K562 (cell line): ENCODE data around the gene TMEM184C. TPM values are rescaled to one million over a fixed set of nuclear protein-coding genes. Genes with fewer than 3 reads are reported as not detected.

Source experiments
- BHLHE40 ChIP-seq: IDR thresholded peaks from 2 replicates; pipeline ENCODE4 v1.6.1; 2011; ENCODE audit warnings: low read length, improper control_type of control experiment
- CXXC5 ChIP-seq: fragments of 250-450 bp; sonication (Bioruptor Pico); IDR thresholded peaks from 2 replicates; pipeline ENCODE4 v1.8.0; 2022; ENCODE audit warnings: inconsistent platforms, mild to moderate bottlenecking, moderate library complexity
- HDGF ChIP-seq: fragments of 450-650 bp; IDR thresholded peaks from 2 replicates; pipeline ENCODE4 v1.6.1; 2016
- HMG20A ChIP-seq: fragments of 450-650 bp; formaldehyde crosslinking; conservative IDR thresholded peaks from 2 replicates; pipeline ENCODE4 v1.4.0; 2020; ENCODE audit warnings: mild to moderate bottlenecking, mixed read lengths
- NFRKB ChIP-seq: fragments of 450-650 bp; IDR thresholded peaks from 2 replicates; pipeline ENCODE4 v1.6.1; 2016; ENCODE audit warnings: low read depth
- PATZ1 ChIP-seq: fragments of 250-450 bp; sonication (Bioruptor Pico); IDR thresholded peaks from 2 replicates; pipeline ENCODE4 v1.5.0; 2020; ENCODE audit warnings: mild to moderate bottlenecking, borderline replicate concordance
- PTBP1 ChIP-seq: fragments of 200-400 bp; formaldehyde crosslinking; IDR thresholded peaks from 2 replicates; pipeline ENCODE4 v1.6.1; 2017; ENCODE audit warnings: low read depth, low read length
- ZNF12 ChIP-seq: sonication (generic); formaldehyde crosslinking; IDR thresholded peaks from 2 replicates; pipeline ENCODE4 v1.4.0; 2020; ENCODE audit warnings: mild to moderate bottlenecking, missing genetic modification reagents
- ZNF592 ChIP-seq: fragments of 450-650 bp; IDR thresholded peaks from 2 replicates; pipeline ENCODE4 v1.6.1; 2017; ENCODE audit warnings: antibody characterized with exemption, mild to moderate bottlenecking
- polyA plus RNA-seq, 8 experiments: library from polyadenylated mRNA; depleted of rRNA in 4 of 8; stranded (reverse) in 5 of 8; unstranded in 3 of 8; fragments of >200 nt; fragmentation: Nextera tagmentation in 2 of 8; fragmentation: Illumina TruSeq in 1 of 8; extraction: Ambion mirVana in 2 of 8; extraction: Trizol in 1 of 8; gene quantifications; 2 replicates each; pipeline versions ENCODE4 v1.2.1 to v1.2.3, GENCODE V29; 2011 to 2014; ENCODE audit warnings: inconsistent platforms in 1 of 8, missing spikeins in 1 of 8
- total RNA-seq, 7 experiments: library from RNA; depleted of rRNA in 6 of 7; stranded (reverse); fragments of >200 nt in 6 of 7; fragmentation: Illumina TruSeq in 2 of 7; extraction: Trizol in 2 of 7; gene quantifications; 2 replicates each; pipeline versions ENCODE4 v1.2.1 to v1.2.3, GENCODE V29; 2011 to 2021; ENCODE audit warnings: low replicate concordance in 1 of 7
- TF ChIP-seq, protein P1 (sequence below): fragments of 150-350 bp; conservative IDR thresholded peaks from 2 replicates; pipeline ENCODE4 v1.6.1; 2014; ENCODE audit warnings: low read length
- TF ChIP-seq, protein P2 (sequence below): sonication (generic); formaldehyde crosslinking; IDR thresholded peaks from 2 replicates; pipeline ENCODE4 v1.8.0; 2022; ENCODE audit warnings: mild to moderate bottlenecking, missing genetic modification reagents

TMEM184C gene
- total and polyA plus RNA-seq, 9 of the 15 experiments (the other 6 are each of a cell fraction or from before 2014, with no cell fraction given) = 3.9 to 24.2 (median 18.2) TPM

- no peak for TF ChIP-seq ZNF12 (CRISPR knock-in tag)
- no peak for TF ChIP-seq HMG20A
- TF ChIP-seq, protein P1, sequence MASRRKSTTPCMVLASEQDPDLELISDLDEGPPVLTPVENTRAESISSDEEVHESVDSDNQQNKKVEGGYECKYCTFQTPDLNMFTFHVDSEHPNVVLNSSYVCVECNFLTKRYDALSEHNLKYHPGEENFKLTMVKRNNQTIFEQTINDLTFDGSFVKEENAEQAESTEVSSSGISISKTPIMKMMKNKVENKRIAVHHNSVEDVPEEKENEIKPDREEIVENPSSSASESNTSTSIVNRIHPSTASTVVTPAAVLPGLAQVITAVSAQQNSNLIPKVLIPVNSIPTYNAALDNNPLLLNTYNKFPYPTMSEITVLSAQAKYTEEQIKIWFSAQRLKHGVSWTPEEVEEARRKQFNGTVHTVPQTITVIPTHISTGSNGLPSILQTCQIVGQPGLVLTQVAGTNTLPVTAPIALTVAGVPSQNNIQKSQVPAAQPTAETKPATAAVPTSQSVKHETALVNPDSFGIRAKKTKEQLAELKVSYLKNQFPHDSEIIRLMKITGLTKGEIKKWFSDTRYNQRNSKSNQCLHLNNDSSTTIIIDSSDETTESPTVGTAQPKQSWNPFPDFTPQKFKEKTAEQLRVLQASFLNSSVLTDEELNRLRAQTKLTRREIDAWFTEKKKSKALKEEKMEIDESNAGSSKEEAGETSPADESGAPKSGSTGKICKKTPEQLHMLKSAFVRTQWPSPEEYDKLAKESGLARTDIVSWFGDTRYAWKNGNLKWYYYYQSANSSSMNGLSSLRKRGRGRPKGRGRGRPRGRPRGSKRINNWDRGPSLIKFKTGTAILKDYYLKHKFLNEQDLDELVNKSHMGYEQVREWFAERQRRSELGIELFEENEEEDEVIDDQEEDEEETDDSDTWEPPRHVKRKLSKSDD = no peak
- no peak for TF ChIP-seq HDGF
- TF ChIP-seq BHLHE40 = no peak
- TF ChIP-seq PTBP1 = no peak
- TF ChIP-seq NFRKB = no peak
- no peak for TF ChIP-seq CXXC5 (CRISPR knock-in tag)
- no peak for TF ChIP-seq ZNF592
- no peak for TF ChIP-seq PATZ1 (CRISPR knock-in tag)
- TF ChIP-seq, protein P2, sequence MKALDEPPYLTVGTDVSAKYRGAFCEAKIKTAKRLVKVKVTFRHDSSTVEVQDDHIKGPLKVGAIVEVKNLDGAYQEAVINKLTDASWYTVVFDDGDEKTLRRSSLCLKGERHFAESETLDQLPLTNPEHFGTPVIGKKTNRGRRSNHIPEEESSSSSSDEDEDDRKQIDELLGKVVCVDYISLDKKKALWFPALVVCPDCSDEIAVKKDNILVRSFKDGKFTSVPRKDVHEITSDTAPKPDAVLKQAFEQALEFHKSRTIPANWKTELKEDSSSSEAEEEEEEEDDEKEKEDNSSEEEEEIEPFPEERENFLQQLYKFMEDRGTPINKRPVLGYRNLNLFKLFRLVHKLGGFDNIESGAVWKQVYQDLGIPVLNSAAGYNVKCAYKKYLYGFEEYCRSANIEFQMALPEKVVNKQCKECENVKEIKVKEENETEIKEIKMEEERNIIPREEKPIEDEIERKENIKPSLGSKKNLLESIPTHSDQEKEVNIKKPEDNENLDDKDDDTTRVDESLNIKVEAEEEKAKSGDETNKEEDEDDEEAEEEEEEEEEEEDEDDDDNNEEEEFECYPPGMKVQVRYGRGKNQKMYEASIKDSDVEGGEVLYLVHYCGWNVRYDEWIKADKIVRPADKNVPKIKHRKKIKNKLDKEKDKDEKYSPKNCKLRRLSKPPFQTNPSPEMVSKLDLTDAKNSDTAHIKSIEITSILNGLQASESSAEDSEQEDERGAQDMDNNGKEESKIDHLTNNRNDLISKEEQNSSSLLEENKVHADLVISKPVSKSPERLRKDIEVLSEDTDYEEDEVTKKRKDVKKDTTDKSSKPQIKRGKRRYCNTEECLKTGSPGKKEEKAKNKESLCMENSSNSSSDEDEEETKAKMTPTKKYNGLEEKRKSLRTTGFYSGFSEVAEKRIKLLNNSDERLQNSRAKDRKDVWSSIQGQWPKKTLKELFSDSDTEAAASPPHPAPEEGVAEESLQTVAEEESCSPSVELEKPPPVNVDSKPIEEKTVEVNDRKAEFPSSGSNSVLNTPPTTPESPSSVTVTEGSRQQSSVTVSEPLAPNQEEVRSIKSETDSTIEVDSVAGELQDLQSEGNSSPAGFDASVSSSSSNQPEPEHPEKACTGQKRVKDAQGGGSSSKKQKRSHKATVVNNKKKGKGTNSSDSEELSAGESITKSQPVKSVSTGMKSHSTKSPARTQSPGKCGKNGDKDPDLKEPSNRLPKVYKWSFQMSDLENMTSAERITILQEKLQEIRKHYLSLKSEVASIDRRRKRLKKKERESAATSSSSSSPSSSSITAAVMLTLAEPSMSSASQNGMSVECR = no peak
Observed at GRCh38 chr4:147586637-147587036, 30.6 kb upstream of the TMEM184C start (continued).
